IPS-NIHi11 (cell line): ENCODE data around the gene AMDHD2.

ENCODE experiments used
- DNase-seq: peaks from one replicate; pipeline ENCODE4 v3.0.0; 2012; ENCODE audit warnings: mixed read lengths, low spot score

Gene AMDHD2

GRCh38 chr16:2482708-2483534 is 37.2 kb upstream of the AMDHD2 start:
- no peak for DNase-seq

GRCh38 chr16:2483939-2484897 is 36.0 kb upstream of the AMDHD2 start:
- DNase-seq: no peak

GRCh38 chr16:2484898-2485508 is 35.2 kb upstream of the AMDHD2 start:
- DNase-seq: no peak

GRCh38 chr16:2485811-2486507 is 34.2 kb upstream of the AMDHD2 start:
- no peak for DNase-seq

- peak; percentile 60 for DNase-seq
Measured at GRCh38 chr16:2486645-2487516, 33.3 kb upstream of the AMDHD2 start.

GRCh38 chr16:2487517-2487842 is 32.7 kb upstream of the AMDHD2 start:
- DNase-seq: no peak

- no peak for DNase-seq
Measured at GRCh38 chr16:2487903-2488531, 32.2 kb upstream of the AMDHD2 start.

GRCh38 chr16:2489581-2489980 is 30.6 kb upstream of the AMDHD2 start:
- no peak for DNase-seq

- DNase-seq: no peak
Measured at GRCh38 chr16:2490190-2491105, 29.7 kb upstream of the AMDHD2 start.

GRCh38 chr16:2492292-2492691 is 27.9 kb upstream of the AMDHD2 start:
- DNase-seq: no peak

- no peak for DNase-seq
Measured at GRCh38 chr16:2493605-2494004, 26.6 kb upstream of the AMDHD2 start.

- no peak for DNase-seq
Measured at GRCh38 chr16:2494616-2495015, 25.6 kb upstream of the AMDHD2 start.

- no peak for DNase-seq
Measured at GRCh38 chr16:2495041-2495440, 25.1 kb upstream of the AMDHD2 start.

GRCh38 chr16:2496223-2497115 is 23.7 kb upstream of the AMDHD2 start:
- no peak for DNase-seq

- DNase-seq: no peak
Measured at GRCh38 chr16:2497116-2497630, 23.0 kb upstream of the AMDHD2 start.

- DNase-seq: no peak
Measured at GRCh38 chr16:2497695-2498484, 22.3 kb upstream of the AMDHD2 start.

- DNase-seq: no peak
Measured at GRCh38 chr16:2498531-2499253, 21.5 kb upstream of the AMDHD2 start.
